Panc1 (cell line): ENCODE results near the gene NTNG2.

Experiments used
- POLR2AphosphoS5 ChIP-seq: IDR thresholded peaks from 2 replicates; pipeline ENCODE4 v1.6.1; 2012; ENCODE audit warnings: mild to moderate bottlenecking, low read depth, low read length, moderate library complexity
- SIN3A ChIP-seq: IDR thresholded peaks from 2 replicates; pipeline ENCODE4 v1.6.1; 2012; ENCODE audit warnings: low read depth, mild to moderate bottlenecking, low read length, moderate library complexity, borderline replicate concordance; ENCODE audit not compliant: insufficient read depth
- TCF7L2 ChIP-seq: IDR thresholded peaks from 2 replicates; pipeline ENCODE4 v1.6.1; 2011; ENCODE audit warnings: mild to moderate bottlenecking, low read depth, low read length, inconsistent platforms
- TF ChIP-seq, protein P1 (sequence below): fragments of 450-650 bp; IDR thresholded peaks from 2 replicates; pipeline ENCODE4 v1.5.1; 2017; ENCODE audit warnings: mild to moderate bottlenecking

DNA sequence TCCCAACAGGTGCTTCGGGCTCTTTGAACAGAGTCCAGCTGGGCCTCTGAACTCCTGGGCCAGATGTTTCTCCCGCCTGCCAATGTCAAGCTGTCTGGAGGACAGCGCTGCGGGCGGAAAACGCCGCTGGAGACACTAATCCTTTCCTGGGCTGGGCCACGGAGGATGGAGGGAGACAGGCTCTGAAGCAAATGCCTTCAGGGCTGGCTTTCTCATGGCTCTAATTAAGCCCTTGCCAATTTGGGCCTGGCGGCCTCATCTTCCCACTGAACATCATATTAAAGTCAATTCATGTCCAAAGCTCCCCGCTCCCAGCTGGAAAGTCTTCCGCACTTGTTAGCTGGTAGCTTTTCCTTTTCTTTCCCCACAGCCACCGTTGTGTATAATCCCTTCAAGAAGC is 72.7 kb downstream of the NTNG2 start:
- TF ChIP-seq POLR2AphosphoS5 (no peak), SIN3A (no peak), TCF7L2 (no peak)
- TF ChIP-seq, protein P1, sequence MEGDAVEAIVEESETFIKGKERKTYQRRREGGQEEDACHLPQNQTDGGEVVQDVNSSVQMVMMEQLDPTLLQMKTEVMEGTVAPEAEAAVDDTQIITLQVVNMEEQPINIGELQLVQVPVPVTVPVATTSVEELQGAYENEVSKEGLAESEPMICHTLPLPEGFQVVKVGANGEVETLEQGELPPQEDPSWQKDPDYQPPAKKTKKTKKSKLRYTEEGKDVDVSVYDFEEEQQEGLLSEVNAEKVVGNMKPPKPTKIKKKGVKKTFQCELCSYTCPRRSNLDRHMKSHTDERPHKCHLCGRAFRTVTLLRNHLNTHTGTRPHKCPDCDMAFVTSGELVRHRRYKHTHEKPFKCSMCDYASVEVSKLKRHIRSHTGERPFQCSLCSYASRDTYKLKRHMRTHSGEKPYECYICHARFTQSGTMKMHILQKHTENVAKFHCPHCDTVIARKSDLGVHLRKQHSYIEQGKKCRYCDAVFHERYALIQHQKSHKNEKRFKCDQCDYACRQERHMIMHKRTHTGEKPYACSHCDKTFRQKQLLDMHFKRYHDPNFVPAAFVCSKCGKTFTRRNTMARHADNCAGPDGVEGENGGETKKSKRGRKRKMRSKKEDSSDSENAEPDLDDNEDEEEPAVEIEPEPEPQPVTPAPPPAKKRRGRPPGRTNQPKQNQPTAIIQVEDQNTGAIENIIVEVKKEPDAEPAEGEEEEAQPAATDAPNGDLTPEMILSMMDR, result no peak
